K562 (cell line): Measurements from ENCODE around the gene CASTOR1.

Source experiments
- JUN ChIP-seq, 2 experiments: sonication (generic) in 1 of 2; formaldehyde crosslinking in 1 of 2; IDR thresholded peaks; 2 replicates each; pipeline versions ENCODE4 v1.6.1 to v1.8.0; 2012 to 2022; ENCODE audit warnings: borderline replicate concordance in 2 of 2, mild to moderate bottlenecking in 2 of 2, improper control_type of control experiment in 1 of 2, low read depth in 1 of 2, low read length in 1 of 2, missing genetic modification reagents in 1 of 2
- NFIC ChIP-seq: fragments of 450-650 bp; IDR thresholded peaks from 2 replicates; pipeline ENCODE4 v1.6.1; 2017; ENCODE audit warnings: mild to moderate bottlenecking, inconsistent platforms
- SIN3A ChIP-seq, 2 experiments: fragments of 150-350 bp in 1 of 2; IDR thresholded peaks; 2 replicates each; pipeline ENCODE4 v1.6.1; 2011 to 2016; ENCODE audit warnings: borderline replicate concordance in 2 of 2, low read depth in 2 of 2, low read length in 2 of 2, mild to moderate bottlenecking in 2 of 2, moderate library complexity in 2 of 2; ENCODE audit not compliant: control insufficient read depth in 1 of 2
- SOX6 ChIP-seq: fragments of 450-650 bp; IDR thresholded peaks from 2 replicates; pipeline ENCODE4 v1.6.1; 2014; ENCODE audit warnings: mild to moderate bottlenecking
- ZNF263 ChIP-seq: sonication (generic); formaldehyde crosslinking; IDR thresholded peaks from 2 replicates; pipeline ENCODE4 v1.8.0; 2022; ENCODE audit warnings: mild to moderate bottlenecking, missing genetic modification reagents, borderline replicate concordance
- ZNF644 ChIP-seq: fragments of 200-800 bp; sonication (Bioruptor generic); IDR thresholded peaks from 2 replicates; pipeline ENCODE4 v1.6.1; 2016; ENCODE audit warnings: low read depth, missing genetic modification characterization, missing compliant biosample characterization

- TF ChIP-seq ZNF263 (CRISPR knock-in tag) (no peak), ZNF644 (tag) (no peak), JUN (IDR thresholded peaks at IDR 0.05; ENCODE audit: borderline replicate concordance, low read depth, low read length) (no peak), JUN (CRISPR knock-in tag; IDR thresholded peaks at IDR 0.05; ENCODE audit: borderline replicate concordance) (no peak), SIN3A (IDR thresholded peaks at IDR 0.05; ENCODE audit: borderline replicate concordance in 2 of 2, control insufficient read depth in 1 of 2, low read depth in 2 of 2, low read length in 2 of 2) (no peak), SOX6 (no peak), NFIC (no peak)
Observed at GRCh38 chr22:30274437-30274812, 14.9 kb downstream of the CASTOR1 start.
